Caco-2 (cell line): ENCODE data around the gene LMBR1. TPM values are rescaled to one million over a fixed set of nuclear protein-coding genes. Genes with fewer than 3 reads are reported as not detected.

Experiments used
- BruUV-seq: library from RNA; stranded (reverse); fragments of 400-500 nt; replicated peaks from 2 replicates; lab custom pipeline; 2021; lab: Mats Ljungman, UMichigan
- CTCF ChIA-PET: fragments of 300-600 bp; sonication (Branson Sonifier 250); formaldehyde crosslinking; loops from one replicate; lab custom pipeline; 2022; ENCODE audit warnings: antibody characterized with exemption; lab: Charles Lee
- POLR2A ChIA-PET: fragments of 300-600 bp; sonication (Branson Sonifier 250); formaldehyde crosslinking; loops from one replicate; lab custom pipeline; 2022; ENCODE audit warnings: antibody characterized with exemption; lab: Charles Lee
- DNase-seq, 2 experiments: peaks; one replicate each; pipeline versions ENCODE4 v3.0.0 to v3.0.0-alpha.2; 2020 to 2022
- H3K27me3 ChIP-seq: replicated peaks from 2 replicates; pipeline ENCODE4 v1.6.0; 2011; ENCODE audit warnings: low read length; ENCODE audit not compliant: control insufficient read depth, insufficient read depth
- H3K36me3 ChIP-seq: 2 replicates; pipeline ENCODE4 v1.5.1; 2011; ENCODE audit warnings: low read length; ENCODE audit not compliant: control insufficient read depth, insufficient read depth
- H3K4me1 ChIP-seq: fragments of 250-450 bp; sonication (Bioruptor Pico); 2 replicates; pipeline ENCODE4 v1.5.1; 2020; ENCODE audit warnings: mild to moderate bottlenecking
- H3K4me3 ChIP-seq: 2 replicates; pipeline ENCODE4 v1.5.1; 2011; ENCODE audit warnings: low read depth, mild to moderate bottlenecking, control low read depth, low read length
- H3K9me3 ChIP-seq: fragments of 250-450 bp; sonication (Bioruptor Pico); 2 replicates; pipeline ENCODE4 v1.5.1; 2020; ENCODE audit warnings: mild to moderate bottlenecking, moderate library complexity
- H3K27ac Mint-ChIP-seq: one replicate; pipeline ENCODE4 v1.8.0; 2022; ENCODE audit warnings: mixed read lengths; ENCODE audit not compliant: unreplicated experiment
- H3K27me3 Mint-ChIP-seq: one replicate; pipeline ENCODE4 v1.8.0; 2022; ENCODE audit warnings: mixed read lengths; ENCODE audit not compliant: insufficient read depth, unreplicated experiment
- H3K36me3 Mint-ChIP-seq: one replicate; pipeline ENCODE4 v1.8.0; 2022; ENCODE audit warnings: mild to moderate bottlenecking, mixed read lengths; ENCODE audit not compliant: insufficient read depth, unreplicated experiment
- H3K4me1 Mint-ChIP-seq: one replicate; pipeline ENCODE4 v1.8.0; 2022; ENCODE audit warnings: low read depth, mixed read lengths; ENCODE audit not compliant: unreplicated experiment
- H3K4me3 Mint-ChIP-seq: one replicate; pipeline ENCODE4 v1.8.0; 2022; ENCODE audit warnings: mild to moderate bottlenecking, moderate library complexity, mixed read lengths; ENCODE audit not compliant: unreplicated experiment
- H3K9me3 Mint-ChIP-seq: one replicate; pipeline ENCODE4 v1.8.0; 2022; ENCODE audit warnings: mixed read lengths; ENCODE audit not compliant: unreplicated experiment
- intact Hi-C: fragments of 100-400 bp; cut with micrococcal nuclease; formaldehyde crosslinking; loops from one replicate; pipeline ENCODE4 v1.10.0; 2022; ENCODE audit not compliant: unreplicated experiment
- total RNA-seq: library from RNA; stranded (reverse); gene quantifications from 2 replicates; pipeline ENCODE4 v1.2.3, GENCODE V29; 2022
- TF ChIP-seq, protein P1 (sequence below), 2 experiments: fragments of 200-600 bp in 1 of 2; IDR thresholded peaks; 1 replicate in 1 of 2; 2 replicates in 1 of 2; pipeline versions ENCODE4 v1.5.1 to v1.8.0; 2011 to 2022; ENCODE audit warnings: antibody characterized with exemption in 1 of 2, control low read depth in 1 of 2, inconsistent platforms in 1 of 2, low read depth in 1 of 2, low read length in 1 of 2, mild to moderate bottlenecking in 1 of 2, moderate library complexity in 1 of 2; ENCODE audit not compliant: insufficient read depth in 1 of 2, severe bottlenecking in 1 of 2, unreplicated experiment in 1 of 2

LMBR1 gene
- total RNA-seq, 1 experiment from 2014 or later, result 77.9 TPM

DNA sequence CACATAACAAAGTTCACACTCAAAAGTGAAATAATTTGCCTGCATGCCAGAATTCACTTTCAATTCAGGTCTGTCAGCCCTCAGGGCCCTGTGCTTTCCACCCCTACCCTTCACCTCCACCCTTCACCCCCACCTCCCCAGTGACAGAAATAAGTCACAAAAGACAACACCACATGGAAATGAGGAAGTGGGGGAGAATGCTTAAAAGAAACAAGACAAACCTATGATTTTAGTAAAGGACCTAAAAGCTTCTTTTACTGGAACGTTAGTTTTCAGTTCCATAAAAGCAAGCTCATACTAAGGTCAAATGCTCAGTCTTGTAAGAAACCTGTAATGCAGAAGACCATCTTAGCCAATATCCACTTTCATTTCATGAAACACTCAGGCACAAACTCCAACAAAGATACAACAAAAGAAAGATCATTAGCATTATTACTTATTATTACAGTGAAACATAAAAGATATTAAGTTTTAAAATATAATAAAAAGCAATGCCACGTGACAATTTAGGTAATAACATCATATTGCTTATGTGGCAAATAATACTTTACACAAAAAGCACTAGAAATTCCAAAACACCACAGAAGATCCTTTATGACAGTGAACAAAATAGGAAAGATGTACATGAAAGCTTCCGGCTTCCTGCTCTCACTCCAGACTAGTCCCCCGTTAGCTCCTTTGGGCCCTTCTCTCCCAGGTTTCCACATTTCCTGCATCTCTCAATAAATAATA lies 112.1 kb downstream of the LMBR1 start:
- intact Hi-C loops, result no loop called here
- Mint-ChIP-seq H3K4me3 (no peak overlapping the region), H3K36me3 (peaks cover 16% of the 10 kb centered on the region), H3K9me3 (peaks cover 9% of the 10 kb centered on the region), H3K27ac (no peak overlapping the region), H3K4me1 (no peaks in the 10 kb centered on the region), H3K27me3 (no peaks in the 10 kb centered on the region)
- Histone ChIP-seq H3K36me3 (no peaks in the 10 kb centered on the region), H3K27me3 (no peaks in the 10 kb centered on the region), H3K9me3 (no peaks in the 10 kb centered on the region), H3K4me1 (no peaks in the 10 kb centered on the region), H3K4me3 (no peak overlapping the region)
- CTCF ChIA-PET, result no interaction called here
- POLR2A ChIA-PET, result no interaction called here
- no TSS peak for BruUV-seq
- TF ChIP-seq, protein P1, sequence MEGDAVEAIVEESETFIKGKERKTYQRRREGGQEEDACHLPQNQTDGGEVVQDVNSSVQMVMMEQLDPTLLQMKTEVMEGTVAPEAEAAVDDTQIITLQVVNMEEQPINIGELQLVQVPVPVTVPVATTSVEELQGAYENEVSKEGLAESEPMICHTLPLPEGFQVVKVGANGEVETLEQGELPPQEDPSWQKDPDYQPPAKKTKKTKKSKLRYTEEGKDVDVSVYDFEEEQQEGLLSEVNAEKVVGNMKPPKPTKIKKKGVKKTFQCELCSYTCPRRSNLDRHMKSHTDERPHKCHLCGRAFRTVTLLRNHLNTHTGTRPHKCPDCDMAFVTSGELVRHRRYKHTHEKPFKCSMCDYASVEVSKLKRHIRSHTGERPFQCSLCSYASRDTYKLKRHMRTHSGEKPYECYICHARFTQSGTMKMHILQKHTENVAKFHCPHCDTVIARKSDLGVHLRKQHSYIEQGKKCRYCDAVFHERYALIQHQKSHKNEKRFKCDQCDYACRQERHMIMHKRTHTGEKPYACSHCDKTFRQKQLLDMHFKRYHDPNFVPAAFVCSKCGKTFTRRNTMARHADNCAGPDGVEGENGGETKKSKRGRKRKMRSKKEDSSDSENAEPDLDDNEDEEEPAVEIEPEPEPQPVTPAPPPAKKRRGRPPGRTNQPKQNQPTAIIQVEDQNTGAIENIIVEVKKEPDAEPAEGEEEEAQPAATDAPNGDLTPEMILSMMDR (IDR thresholded peaks at IDR 0.05; ENCODE audit: insufficient read depth in 1 of 2, low read depth in 1 of 2, low read length in 1 of 2, severe bottlenecking in 1 of 2, unreplicated experiment in 1 of 2), result no peak
- DNase-seq, result no peak

DNA sequence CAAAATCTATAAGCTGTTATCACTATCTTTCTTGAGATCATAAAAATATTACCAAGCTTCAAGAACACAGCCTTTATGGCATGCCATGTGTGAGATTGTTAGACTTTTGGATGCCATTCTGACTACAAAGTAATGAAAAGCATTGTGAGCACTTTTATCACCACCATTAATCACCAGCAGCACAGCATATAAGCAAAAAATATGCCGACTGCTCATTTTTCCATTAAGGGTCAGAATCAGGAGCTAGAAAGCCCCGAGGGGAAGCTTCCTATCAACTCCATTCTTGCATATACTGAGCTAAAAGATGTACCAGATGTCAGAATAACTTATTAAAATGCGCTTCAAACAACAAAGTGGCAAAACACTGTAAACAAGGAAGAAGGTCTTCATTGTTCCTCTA lies 114.3 kb downstream of the LMBR1 start:
- Histone ChIP-seq H3K4me3 (no peak overlapping the region), H3K27me3 (no peaks in the 10 kb centered on the region), H3K4me1 (no peaks in the 10 kb centered on the region), H3K9me3 (no peaks in the 10 kb centered on the region), H3K36me3 (no peaks in the 10 kb centered on the region)
- CTCF ChIA-PET, result interaction anchor here (0.6 to 0.8 kb wide), 2 partner anchors 28 to 102 kb away, joined by 4 to 7 read pairs; no protein-coding TSS in a partner anchor
- no peaks in the 10 kb centered on the region for H3K27me3 Mint-ChIP-seq
- peaks cover 12% of the 10 kb centered on the region for H3K36me3 Mint-ChIP-seq
- no TSS peak for BruUV-seq
- no peaks in the 10 kb centered on the region for H3K4me1 Mint-ChIP-seq
- no peak overlapping the region for H3K4me3 Mint-ChIP-seq
- H3K27ac Mint-ChIP-seq, result no peak overlapping the region
- DNase-seq, result no peak
- peaks cover 9% of the 10 kb centered on the region for H3K9me3 Mint-ChIP-seq
- intact Hi-C loops, result no loop called here
- TF ChIP-seq, protein P1 (IDR thresholded peaks at IDR 0.05; ENCODE audit: insufficient read depth in 1 of 2, low read depth in 1 of 2, low read length in 1 of 2, severe bottlenecking in 1 of 2, unreplicated experiment in 1 of 2), result no peak
- POLR2A ChIA-PET, result no interaction called here

DNA sequence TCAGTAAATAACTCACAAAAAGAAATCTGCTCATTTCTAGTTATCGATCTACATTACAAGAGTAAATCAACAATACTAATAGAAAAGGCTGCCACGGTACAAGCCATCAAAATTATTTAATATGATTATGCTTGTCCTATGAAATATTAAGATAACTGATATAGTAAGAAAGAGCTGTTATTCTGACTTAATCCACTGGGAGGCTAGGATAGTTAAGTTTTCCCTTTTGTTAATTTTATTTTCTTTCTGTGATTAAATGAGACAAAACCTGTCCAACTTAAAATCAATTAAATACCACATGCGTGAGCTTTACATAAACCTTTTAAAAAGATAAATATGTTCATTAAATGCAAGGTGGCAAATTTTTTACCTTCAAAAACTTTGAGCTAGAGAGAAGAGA lies 114.8 kb downstream of the LMBR1 start:
- TF ChIP-seq, protein P1 (IDR thresholded peaks at IDR 0.05; ENCODE audit: insufficient read depth in 1 of 2, low read depth in 1 of 2, low read length in 1 of 2, severe bottlenecking in 1 of 2, unreplicated experiment in 1 of 2), result no peak
- intact Hi-C loops, result no loop called here

More for the DNA sequence above, 114.8 kb downstream of the LMBR1 start:
- Histone ChIP-seq H3K27me3 (no peaks in the 10 kb centered on the region), H3K9me3 (no peaks in the 10 kb centered on the region), H3K36me3 (no peaks in the 10 kb centered on the region), H3K4me3 (no peak overlapping the region), H3K4me1 (no peaks in the 10 kb centered on the region)
- no peak for DNase-seq
- Mint-ChIP-seq H3K27ac (no peak overlapping the region), H3K36me3 (peaks cover 10% of the 10 kb centered on the region), H3K4me1 (no peaks in the 10 kb centered on the region), H3K9me3 (peaks cover 9% of the 10 kb centered on the region), H3K27me3 (no peaks in the 10 kb centered on the region), H3K4me3 (no peak overlapping the region)
- BruUV-seq, result no TSS peak
- CTCF ChIA-PET, result interaction anchor here (0.6 to 0.8 kb wide), 2 partner anchors 28 to 102 kb away, joined by 4 to 7 read pairs; no protein-coding TSS in a partner anchor
- POLR2A ChIA-PET, result no interaction called here
